Measurements from ENCODE around the gene ACTN3.

The ACTN3 gene

DNA sequence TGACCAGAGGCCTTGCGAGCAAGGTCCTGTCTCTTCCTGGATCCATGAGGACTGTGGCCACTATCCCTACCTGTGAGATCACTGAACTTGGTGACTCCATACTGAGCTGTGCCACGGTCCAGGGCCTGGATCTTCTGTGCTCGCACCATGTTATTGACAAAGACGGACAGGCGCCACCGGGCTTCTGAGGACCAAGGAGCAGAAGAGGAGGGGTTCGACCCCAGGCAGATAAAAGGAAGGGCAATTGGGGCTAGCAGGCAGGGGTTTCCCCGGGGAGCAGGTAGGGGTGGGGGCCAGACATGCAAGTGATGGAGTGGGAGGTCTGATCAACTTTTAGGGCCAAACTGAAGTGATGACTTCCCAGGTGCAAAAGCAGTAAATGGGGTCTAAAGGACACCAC, 19.5 kb downstream of the ACTN3 start:
- intact Hi-C loops (cut with DNase I; ENCODE audit: low total_unique reads) = no loop called here
- H3K27ac ChIP-seq = no peak overlapping the region
- peaks cover 0 to 41% (median 3%) of the 10 kb centered on the region in 3 donors for H3K36me3 ChIP-seq
- peaks cover 0 to 21% (median 11%) of the 10 kb centered on the region in 4 donors for H3K4me1 ChIP-seq
- no peak for TF ChIP-seq CTCF (IDR thresholded peaks at IDR 0.05)
- no peak overlapping the region for H3K4me3 ChIP-seq
- no peak for DNase-seq
- no peaks in the 10 kb centered on the region for H3K27me3 ChIP-seq
- no peaks in the 10 kb centered on the region for H3K9me3 ChIP-seq

DNA sequence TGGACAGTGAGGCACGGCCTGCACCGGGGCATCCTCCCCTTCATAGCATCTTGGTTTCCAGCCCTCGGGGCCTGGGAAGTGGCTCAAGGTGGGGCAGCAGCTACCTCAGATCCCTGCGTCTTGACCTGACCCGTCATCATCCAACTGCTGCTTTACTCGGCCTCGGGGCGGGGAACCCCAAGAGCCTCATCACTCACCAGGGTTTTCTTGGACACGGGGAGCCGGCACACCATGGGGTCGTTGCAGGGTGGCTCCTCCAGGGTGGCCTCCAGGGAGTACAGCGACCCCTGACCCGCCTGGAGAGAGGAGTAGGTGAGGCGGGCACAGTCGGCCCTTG, 21.1 kb downstream of the ACTN3 start:
- no peak for DNase-seq
- H3K9me3 ChIP-seq = no peaks in the 10 kb centered on the region
- H3K36me3 ChIP-seq = peaks cover 0 to 36% (median 3%) of the 10 kb centered on the region in 3 donors
- intact Hi-C loops (cut with DNase I; ENCODE audit: low total_unique reads) = no loop called here
- H3K4me3 ChIP-seq = peak overlapping the region; percentile 63 to 76
- H3K27ac ChIP-seq = peak overlapping the region; percentile 61 to 73
- no peaks in the 10 kb centered on the region for H3K27me3 ChIP-seq
- TF ChIP-seq CTCF (IDR thresholded peaks at IDR 0.05) = no peak
- H3K4me1 ChIP-seq = peaks cover 0 to 21% (median 11%) of the 10 kb centered on the region in 4 donors

DNA sequence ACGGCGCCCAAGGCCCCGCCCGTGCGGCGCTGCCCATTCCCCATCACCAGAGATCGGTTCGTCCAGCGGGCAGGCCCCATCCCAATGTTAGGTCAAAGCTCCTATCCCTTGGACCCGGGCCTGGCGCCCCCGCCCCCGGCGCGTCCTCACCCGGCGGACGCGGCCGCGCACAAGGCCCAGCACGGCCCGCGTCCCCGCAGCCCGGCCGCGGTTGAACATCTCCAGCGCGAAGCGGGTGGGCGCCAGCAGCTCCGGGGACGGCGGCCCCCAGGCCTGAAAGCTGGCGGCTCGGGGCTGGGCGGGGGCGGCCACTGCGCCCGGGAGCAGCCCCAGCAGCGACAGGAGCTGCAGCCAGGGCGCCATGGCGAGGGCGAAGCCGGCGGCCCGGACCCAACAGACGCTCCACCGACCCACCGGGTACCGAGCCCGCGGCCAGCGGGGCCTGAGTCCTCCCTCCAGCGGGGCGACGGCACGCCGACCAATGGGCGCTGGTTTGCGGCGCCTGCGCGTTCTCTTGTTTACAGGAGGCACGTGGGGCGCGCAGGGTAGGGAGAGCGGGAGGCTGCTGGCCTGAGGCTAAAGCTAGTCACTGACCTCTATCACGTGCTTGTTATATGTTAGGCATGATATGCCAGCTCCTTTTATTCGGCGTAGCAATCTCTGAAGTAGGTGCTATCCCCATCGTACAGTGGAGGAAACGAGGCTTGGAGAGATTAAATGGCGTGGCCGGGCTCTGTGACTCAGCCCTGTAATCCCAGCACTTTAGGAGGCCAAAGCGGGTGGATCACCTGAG, 21.6 kb downstream of the ACTN3 start, which contains the start of gene CTSF:
Gene CTSF (minus strand): TSS at position 483 of the 793 bp plus-strand sequence. CDS start 120 bp downstream, at position 363.
- intact Hi-C loops (cut with DNase I; ENCODE audit: low total_unique reads) = no loop called here
- Histone ChIP-seq H3K4me3 (peak within 1 kb of the TSS; percentile 63 to 76), H3K9me3 (no peaks in the 10 kb centered on the region), H3K36me3 (peaks cover 0 to 31% (median 3%) of the 10 kb centered on the region in 3 donors), H3K4me1 (peaks cover 0 to 21% (median 11%) of the 10 kb centered on the region in 4 donors), H3K27ac (peak within 1 kb of the TSS; percentile 61 to 73), H3K27me3 (no peaks in the 10 kb centered on the region)
- DNase-seq = peak; percentile 93 to 94
- TF ChIP-seq CTCF (IDR thresholded peaks at IDR 0.05) = no peak

DNA sequence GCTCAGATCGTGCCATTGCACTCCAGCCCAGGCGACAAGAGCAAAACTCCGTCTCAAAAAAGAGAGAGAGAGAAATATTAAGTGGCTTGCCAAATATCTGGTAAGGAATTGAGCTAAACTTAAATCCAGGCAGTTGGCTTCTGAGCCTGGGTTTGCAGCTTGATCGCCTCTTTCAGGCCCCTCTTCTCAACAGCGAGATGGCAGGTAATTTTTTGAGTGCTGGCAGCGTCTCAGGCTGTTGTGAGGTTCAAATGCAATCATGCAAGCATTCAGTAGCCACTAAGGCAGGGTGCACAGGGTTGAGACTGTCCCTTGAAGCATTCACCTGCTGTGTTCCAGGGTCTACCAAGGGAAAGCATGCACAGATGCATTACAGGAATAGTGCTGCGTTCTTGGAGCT, 22.4 kb downstream of the ACTN3 start:
- Histone ChIP-seq H3K4me3 (no peak overlapping the region), H3K27ac (peak overlapping the region; percentile 61 to 73), H3K4me1 (peaks cover 0 to 21% (median 11%) of the 10 kb centered on the region in 4 donors), H3K27me3 (no peaks in the 10 kb centered on the region), H3K36me3 (peaks cover 0 to 23% (median 3%) of the 10 kb centered on the region in 3 donors), H3K9me3 (no peaks in the 10 kb centered on the region)
- intact Hi-C loops (cut with DNase I; ENCODE audit: low total_unique reads) = no loop called here
- TF ChIP-seq CTCF (IDR thresholded peaks at IDR 0.05) = no peak
- DNase-seq = no peak

GRCh38 chr11:66570079-66570849, 23.6 kb downstream of the ACTN3 start:
- Histone ChIP-seq H3K4me1 (peaks cover 0 to 21% (median 11%) of the 10 kb centered on the region in 4 donors), H3K4me3 (no peak overlapping the region), H3K27me3 (no peaks in the 10 kb centered on the region), H3K9me3 (no peaks in the 10 kb centered on the region), H3K27ac (no peak overlapping the region), H3K36me3 (peaks cover 0 to 11% (median 0%) of the 10 kb centered on the region in 3 donors)
- intact Hi-C loops (cut with DNase I; ENCODE audit: low total_unique reads) = no loop called here
- no peak for TF ChIP-seq CTCF (IDR thresholded peaks at IDR 0.05)
- no peak for DNase-seq

All from tibial artery (tissue), 4 donors.